GM12878 (cell line): ENCODE results near the gene TNFRSF1A. TPM values are rescaled to one million over a fixed set of nuclear protein-coding genes. Genes with fewer than 3 reads are reported as not detected.
"Not testable (repeated sequence)": the region's sequence is repeated elsewhere in the genome, so short reads cannot be mapped to it uniquely, and the experiment has no call there.

Experiments used
- ATAC-seq: fragments of 200-7000 bp; cut with Tn5 transposase; 3 replicates; pipeline ENCODE4 v1.9.1; 2020; ENCODE audit warnings: mild to moderate bottlenecking, moderate library complexity
- BruUV-seq: library from RNA; stranded (reverse); fragments of 400-500 nt; replicated peaks from 2 replicates; lab custom pipeline; 2021; lab: Mats Ljungman, UMichigan
- CTCF ChIA-PET: fragments of 300-600 bp; sonication (Branson Sonifier 250); formaldehyde crosslinking; extraction: SDS; loops from one replicate; lab custom pipeline; 2021; ENCODE audit warnings: inconsistent platforms; lab: Yijun Ruan, JAX
- POLR2A ChIA-PET: fragments of 350-600 bp; formaldehyde crosslinking; extraction: SDS; loops from one replicate; lab custom pipeline; 2021; ENCODE audit warnings: inconsistent platforms; lab: Charles Lee
- RAD21 ChIA-PET: fragments of 300-600 bp; sonication (Branson Sonifier 250); formaldehyde crosslinking; loops from one replicate; lab custom pipeline; 2023; ENCODE audit warnings: antibody characterized with exemption; ENCODE audit not compliant: unreplicated experiment; lab: Charles Lee
- SMC1A ChIA-PET: fragments of 300-600 bp; sonication (Branson Sonifier 250); formaldehyde crosslinking; loops from one replicate; lab custom pipeline; 2023; ENCODE audit not compliant: unreplicated experiment, uncharacterized antibody; lab: Charles Lee
- DNase-seq: peaks from one replicate; pipeline ENCODE4 v3.0.0-alpha.2; 2011; ENCODE audit warnings: low read depth, low spot score
- FAIRE-seq: peaks from 3 replicates; lab custom pipeline; 2011; peaks lifted over from hg19 to GRCh38; lab: Jason Lieb, UNC
- H2AFZ ChIP-seq: 2 replicates; pipeline ENCODE4 v1.6.0; 2011; ENCODE audit warnings: low read depth, low read length, control low read depth; ENCODE audit not compliant: control insufficient read depth
- H3K27ac ChIP-seq: 2 replicates; pipeline ENCODE4 v1.5.1; 2011; ENCODE audit warnings: control low read depth; ENCODE audit not compliant: control insufficient read depth, insufficient read depth
- H3K27me3 ChIP-seq, 2 experiments: replicated peaks in 1 of 2; 2 replicates each; pipeline versions ENCODE4 v1.6.0 to v1.6.1; 2011; ENCODE audit warnings: low read length in 1 of 2; ENCODE audit not compliant: control insufficient read depth in 2 of 2, insufficient read depth in 2 of 2
- H3K36me3 ChIP-seq, 2 experiments: 2 replicates each; pipeline ENCODE4 v1.5.1; 2011; ENCODE audit warnings: low read length in 1 of 2; ENCODE audit not compliant: control insufficient read depth in 2 of 2, insufficient read depth in 2 of 2
- H3K4me1 ChIP-seq: 2 replicates; pipeline ENCODE4 v1.6.1; 2011; ENCODE audit warnings: mild to moderate bottlenecking, low read length, moderate library complexity, mixed read lengths; ENCODE audit not compliant: control insufficient read depth, insufficient read depth
- H3K4me2 ChIP-seq: 2 replicates; pipeline ENCODE4 v1.6.0; 2011; ENCODE audit warnings: control low read depth; ENCODE audit not compliant: control insufficient read depth, insufficient read depth
- H3K4me3 ChIP-seq: fragments of 200-600 bp; sonication (generic); 2 replicates; pipeline ENCODE4 v1.5.1; 2016
- H3K79me2 ChIP-seq: 2 replicates; pipeline ENCODE4 v1.6.0; 2011; ENCODE audit warnings: low read length; ENCODE audit not compliant: control insufficient read depth, insufficient read depth
- H3K9ac ChIP-seq: 2 replicates; pipeline ENCODE4 v1.8.0; 2011; ENCODE audit warnings: low read length, control low read depth, mixed read lengths; ENCODE audit not compliant: control insufficient read depth, insufficient read depth
- H3K9me3 ChIP-seq: replicated peaks from 3 replicates; pipeline ENCODE4 v1.5.1; 2011; ENCODE audit warnings: mild to moderate bottlenecking, low read length; ENCODE audit not compliant: control insufficient read depth, insufficient read depth
- H4K20me1 ChIP-seq: 2 replicates; pipeline ENCODE4 v1.6.0; 2011; ENCODE audit not compliant: control insufficient read depth, insufficient read depth
- BCL3 ChIP-seq: IDR thresholded peaks from 2 replicates; pipeline ENCODE4 v1.6.1; 2011; ENCODE audit warnings: borderline replicate concordance, low read depth, mild to moderate bottlenecking, moderate library complexity, low read length; ENCODE audit not compliant: insufficient read depth, poor library complexity, severe bottlenecking
- EZH2 ChIP-seq: IDR thresholded peaks from 2 replicates; pipeline ENCODE4 v1.6.1; 2012; ENCODE audit warnings: low read depth, mild to moderate bottlenecking, control low read depth, inconsistent platforms, low read length, borderline replicate concordance; ENCODE audit not compliant: control insufficient read depth
- FOS ChIP-seq: IDR thresholded peaks from 3 replicates; pipeline ENCODE4 v1.6.1; 2011; ENCODE audit warnings: borderline replicate concordance; ENCODE audit not compliant: insufficient read length; ENCODE audit errors: extremely low read depth
- GATAD2B ChIP-seq: fragments of 450-650 bp; conservative IDR thresholded peaks from 2 replicates; pipeline ENCODE4 v1.6.1; 2017; ENCODE audit warnings: low read depth, mild to moderate bottlenecking, moderate library complexity
- JUNB ChIP-seq: IDR thresholded peaks from 2 replicates; pipeline ENCODE4 v1.6.1; 2016; ENCODE audit warnings: antibody characterized with exemption, mild to moderate bottlenecking
- KAT2A ChIP-seq: conservative IDR thresholded peaks from 2 replicates; pipeline ENCODE4 v1.6.1; 2011; ENCODE audit warnings: low read depth, low read length; ENCODE audit not compliant: control insufficient read depth
- MEF2A ChIP-seq: IDR thresholded peaks from 2 replicates; pipeline ENCODE4 v1.6.1; 2011; ENCODE audit warnings: low read depth, mild to moderate bottlenecking, low read length, moderate library complexity; ENCODE audit not compliant: insufficient read depth
- MTA2 ChIP-seq: fragments of 450-650 bp; IDR thresholded peaks from 2 replicates; pipeline ENCODE4 v1.6.1; 2016; ENCODE audit warnings: low read depth, mild to moderate bottlenecking, moderate library complexity
- MXI1 ChIP-seq: fragments of 150-350 bp; IDR thresholded peaks from 2 replicates; pipeline ENCODE4 v1.6.1; 2011; ENCODE audit warnings: low read depth, mild to moderate bottlenecking, inconsistent platforms, low read length, improper control_type of control experiment
- NFIC ChIP-seq: IDR thresholded peaks from 2 replicates; pipeline ENCODE4 v1.6.1; 2012; ENCODE audit warnings: low read depth, mild to moderate bottlenecking, inconsistent platforms, low read length, moderate library complexity
- NRF1 ChIP-seq: conservative IDR thresholded peaks from 2 replicates; pipeline ENCODE4 v1.6.1; 2011; ENCODE audit warnings: mild to moderate bottlenecking, low read depth, low read length, improper control_type of control experiment
- YY1 ChIP-seq: IDR thresholded peaks from 2 replicates; pipeline ENCODE4 v1.6.1; 2011; ENCODE audit warnings: low read depth, mild to moderate bottlenecking, low read length
- ZNF274 ChIP-seq: IDR thresholded peaks from one replicate; pipeline ENCODE4 v1.8.0; 2011; ENCODE audit not compliant: insufficient read length, insufficient read depth
- ZNF384 ChIP-seq: IDR thresholded peaks from 2 replicates; pipeline ENCODE4 v1.6.1; 2012; ENCODE audit warnings: low read depth, mild to moderate bottlenecking, low read length, improper control_type of control experiment, borderline replicate concordance
- WGBS: methylation state at CpG from one replicate; pipeline ENCODE4 v1.1.6; 2016; ENCODE audit warnings: low lambda C conversion rate; ENCODE audit not compliant: insufficient replicate concordance, insufficient coverage; ENCODE audit errors: missing lambda C conversion rate; 5-methylcytosine and 5-hydroxymethylcytosine counted together
- in situ Hi-C: fragments of 300-500 bp; cut with MboI; formaldehyde crosslinking; loops from 9 replicates; pipeline ENCODE4 v1.14.3; 2018; ENCODE audit warnings: mixed read lengths
- intact Hi-C: fragments of 100-400 bp; cut with micrococcal nuclease; formaldehyde crosslinking; loops from one replicate; pipeline ENCODE4 v1.14.2; 2022; ENCODE audit not compliant: unreplicated experiment
- polyA plus RNA-seq, 11 experiments: library from polyadenylated mRNA; depleted of rRNA in 4 of 11; unstranded in 6 of 11; stranded (reverse) in 5 of 11; fragments of >200 nt; fragmentation: Nextera tagmentation in 4 of 11; fragmentation: Illumina TruSeq in 1 of 11; extraction: Ambion mirVana in 4 of 11; extraction: Trizol in 1 of 11; gene quantifications; 1 replicate in 1 of 11; 2 replicates in 10 of 11; pipeline versions ENCODE4 v1.2.1 to v1.2.3, GENCODE V29; 2011 to 2016; ENCODE audit warnings: inconsistent platforms in 2 of 11, missing spikeins in 2 of 11, low read depth in 1 of 11
- total RNA-seq, 4 experiments: library from RNA; depleted of rRNA in 3 of 4; stranded (reverse); fragments of >200 nt in 3 of 4; fragmentation: Illumina TruSeq in 1 of 4; extraction: Trizol in 1 of 4; gene quantifications; 2 replicates each; pipeline versions ENCODE4 v1.2.1 to v1.2.3, GENCODE V29; 2013 to 2021

The TNFRSF1A gene
- total and polyA plus RNA-seq, 10 of the 15 experiments (the other 5 are each of a cell fraction or from before 2014, with no cell fraction given) = 0.24 to 16.5 (median 13.0) TPM

- DNase-seq, FAIRE-seq, ATAC-seq, H3K27me3 ChIP-seq, H3K9ac ChIP-seq, BruUV-seq, H3K36me3 ChIP-seq, H4K20me1 ChIP-seq, H3K4me3 ChIP-seq, H2AFZ ChIP-seq, H3K9me3 ChIP-seq, H3K27ac ChIP-seq: not testable (repeated sequence)
- Histone ChIP-seq H3K79me2 (peaks cover 63% of the 10 kb centered on the region), H3K4me1 (peaks cover 48% of the 10 kb centered on the region), H3K4me2 (0 out of 2 replicates have a peak overlapping the region, but pooled peaks have one; percentile 39)
- ChIA-PET POLR2A (interaction anchor here (0.6 to 2.6 kb wide), 9 partner anchors 8 to 155 kb away, joined by 3 to 14 read pairs (median 4); partner anchors contain the start of genes CD27, MRPL51, TAPBPL and VAMP1), SMC1A (interaction anchor here (0.8 to 4.2 kb wide), 14 partner anchors 11 to 199 kb away, joined by 3 to 19 read pairs (median 4); no protein-coding TSS in a partner anchor), CTCF (interaction anchor here (0.6 to 7.9 kb wide), 11 partner anchors 8 to 1338 kb away, joined by 3 to 53 read pairs (median 8); no protein-coding TSS in a partner anchor), RAD21 (interaction anchor here (0.7 to 3.7 kb wide), 12 partner anchors 8 to 139 kb away, joined by 3 to 21 read pairs (median 6); partner anchors contain the start of gene VAMP1)
- intact Hi-C loops (loop anchor here (5.0 kb wide), 2 partner anchors 84 to 194 kb away; partner anchors contain the start of gene GAPDH), in situ Hi-C loops (loop anchor here (5.0 kb wide), 1 partner anchor 129 kb away; no protein-coding TSS in a partner anchor)
- 74% methylated on average over 8 of the region's 8 CpGs for WGBS
Observed at GRCh38 chr12:6338536-6338935, 3.3 kb downstream of the TNFRSF1A start.

GRCh38 chr12:6337958-6338433 is 3.9 kb downstream of the TNFRSF1A start:
- Histone ChIP-seq H3K27me3 (no peaks in the 10 kb centered on the region), H3K36me3 (peaks cover 4 to 5% of the 10 kb centered on the region in 2 experiments; a peak in 3 of 4 replicates), H4K20me1 (no peaks in the 10 kb centered on the region), H3K4me1 (peaks cover 48% of the 10 kb centered on the region), H3K79me2 (peaks cover 63% of the 10 kb centered on the region), H3K4me3 (0 out of 2 replicates have a peak overlapping the region, but pooled peaks have one; percentile 53), H3K27ac (peak overlapping the region; percentile 93; the same call in 1 of the 2 replicates), H3K9me3 (no peaks in the 10 kb centered on the region), H2AFZ (no peak overlapping the region), H3K9ac (no peak overlapping the region), H3K4me2 (peak overlapping the region; percentile 39; the same call in 1 of the 2 replicates)
- intact Hi-C loops = loop anchor here (2.0 to 5.0 kb wide), 3 partner anchors 84 to 194 kb away; partner anchors contain the start of gene GAPDH
- ATAC-seq (no peak), DNase-seq (no peak), FAIRE-seq (no peak)
- RAD21 ChIA-PET = interaction anchor here (2.1 to 3.7 kb wide), 4 partner anchors 8 to 127 kb away, joined by 8 to 21 read pairs (median 13); no protein-coding TSS in a partner anchor
- CTCF ChIA-PET = interaction anchor here (2.3 to 7.9 kb wide), 6 partner anchors 11 to 128 kb away, joined by 8 to 53 read pairs (median 19); no protein-coding TSS in a partner anchor
- BruUV-seq = no TSS peak
- in situ Hi-C loops = loop anchor here (5.0 kb wide), 1 partner anchor 129 kb away; no protein-coding TSS in a partner anchor
- POLR2A ChIA-PET = interaction anchor here (1.0 to 1.2 kb wide), 2 partner anchors 104 to 131 kb away, joined by 3 to 7 read pairs; no protein-coding TSS in a partner anchor
- WGBS = 66% methylated on average over 12 of the region's 12 CpGs
- SMC1A ChIA-PET = interaction anchor here (1.3 to 4.6 kb wide), 5 partner anchors 13 to 90 kb away, joined by 3 to 32 read pairs (median 4); no protein-coding TSS in a partner anchor
- TF ChIP-seq GATAD2B (no peak), BCL3 (no peak), NRF1 (no peak), ZNF274 (no peak), YY1 (no peak), MTA2 (no peak), ZNF384 (no peak), JUNB (no peak), NFIC (no peak), EZH2 (no peak), FOS (no peak), KAT2A (no peak), MXI1 (no peak), MEF2A (no peak)
